Cerebellar cortex (tissue), 1 donor: ENCODE results near the gene NCOA1.
"Not testable (repeated sequence)": the region's sequence is repeated elsewhere in the genome, so short reads cannot be mapped to it uniquely, and the experiment has no call there.

Source experiments
- DNase-seq: peaks from one replicate; pipeline ENCODE4 v3.0.0-alpha.2; 2015; ENCODE audit warnings: low spot score

Gene NCOA1

GRCh38 chr2:24539258-24539657 is 48.2 kb downstream of the NCOA1 start:
- no peak for DNase-seq

DNA sequence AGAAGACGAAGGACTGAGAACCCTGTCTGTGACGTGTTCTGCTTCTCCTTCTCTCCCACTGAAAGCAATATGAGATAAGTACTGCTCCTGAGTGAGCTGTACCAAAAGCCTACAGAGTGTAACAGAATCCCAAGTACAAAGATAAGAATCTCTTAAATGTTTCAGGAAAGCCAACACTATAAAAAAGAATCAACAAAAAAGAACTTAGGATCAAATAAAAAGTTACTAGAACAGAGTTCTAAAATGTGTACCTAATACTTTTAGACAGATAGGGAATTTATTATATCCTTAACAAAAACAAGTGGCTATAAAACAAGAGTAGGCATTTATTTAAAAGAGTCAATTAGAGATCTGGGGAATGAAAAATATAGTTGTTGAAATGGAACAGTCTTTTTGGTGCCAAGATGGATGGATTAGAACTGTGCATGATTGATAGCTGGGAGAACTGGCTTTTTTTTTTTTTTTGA is 49.0 kb downstream of the NCOA1 start:
- no peak for DNase-seq

DNA sequence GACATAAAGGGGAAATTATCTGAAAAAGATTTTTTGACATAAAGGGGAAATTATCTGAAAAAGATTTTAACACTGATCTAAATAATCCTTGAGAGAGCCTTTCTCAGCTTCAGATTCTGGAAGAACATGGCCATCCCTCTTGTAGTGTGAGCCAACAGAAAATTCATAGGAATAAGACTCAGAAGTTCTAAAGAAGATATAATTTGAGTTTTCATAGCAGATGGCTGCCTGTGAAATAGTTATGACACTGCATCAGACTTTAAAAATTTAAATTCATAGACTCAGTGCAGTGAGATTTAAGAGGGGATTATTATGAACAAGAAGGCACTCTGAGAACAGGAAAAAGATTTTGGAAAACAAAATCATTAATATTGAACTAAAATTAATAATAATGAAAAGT is 50.6 kb downstream of the NCOA1 start:
- DNase-seq = no peak

DNA sequence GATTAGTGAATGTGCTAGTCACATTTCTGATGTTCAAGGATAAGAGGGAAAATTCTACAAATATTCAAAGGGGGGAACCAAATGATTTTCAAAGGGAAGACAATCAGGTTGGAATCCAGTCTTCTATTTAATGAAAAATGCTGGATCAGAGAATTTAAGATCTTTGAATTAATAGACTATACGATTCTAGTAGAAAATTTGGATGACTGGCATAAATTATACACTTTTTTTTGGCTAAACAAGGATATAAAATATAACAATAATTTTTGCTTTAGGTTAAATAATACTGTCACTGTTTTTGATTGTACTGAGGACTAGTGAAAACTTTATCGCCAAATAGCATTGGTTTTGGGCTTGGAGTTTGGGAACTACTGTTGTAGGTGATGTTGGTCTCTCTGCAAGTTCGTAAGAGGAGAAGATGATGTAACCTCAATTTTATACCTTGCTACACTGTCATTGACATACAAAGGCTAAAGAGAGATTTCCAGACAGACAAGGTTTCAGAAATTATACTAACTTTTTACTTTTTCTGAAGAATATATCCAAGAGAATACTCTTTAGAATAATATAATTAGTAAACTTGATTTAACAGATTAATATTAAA is 51.3 kb downstream of the NCOA1 start:
- DNase-seq = no peak

DNA sequence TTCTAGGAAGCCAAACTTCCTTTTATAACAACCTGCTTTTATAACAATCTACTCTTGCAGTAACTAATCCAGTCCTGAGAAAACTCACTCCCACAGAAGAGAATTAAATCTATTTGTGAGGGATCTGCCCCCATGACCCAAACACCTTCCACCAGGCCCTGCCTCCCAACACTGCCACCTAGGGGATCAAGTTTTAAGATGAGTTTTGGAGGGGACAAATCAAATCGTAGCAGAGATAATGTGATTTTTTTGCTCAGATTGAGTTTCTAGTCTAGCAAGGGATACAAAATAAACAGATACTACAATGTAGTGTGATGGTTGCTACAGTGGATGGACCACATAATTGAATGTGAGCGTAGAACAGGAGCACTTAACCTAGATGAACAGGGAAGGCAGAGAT is 52.2 kb downstream of the NCOA1 start:
- DNase-seq = no peak

DNA sequence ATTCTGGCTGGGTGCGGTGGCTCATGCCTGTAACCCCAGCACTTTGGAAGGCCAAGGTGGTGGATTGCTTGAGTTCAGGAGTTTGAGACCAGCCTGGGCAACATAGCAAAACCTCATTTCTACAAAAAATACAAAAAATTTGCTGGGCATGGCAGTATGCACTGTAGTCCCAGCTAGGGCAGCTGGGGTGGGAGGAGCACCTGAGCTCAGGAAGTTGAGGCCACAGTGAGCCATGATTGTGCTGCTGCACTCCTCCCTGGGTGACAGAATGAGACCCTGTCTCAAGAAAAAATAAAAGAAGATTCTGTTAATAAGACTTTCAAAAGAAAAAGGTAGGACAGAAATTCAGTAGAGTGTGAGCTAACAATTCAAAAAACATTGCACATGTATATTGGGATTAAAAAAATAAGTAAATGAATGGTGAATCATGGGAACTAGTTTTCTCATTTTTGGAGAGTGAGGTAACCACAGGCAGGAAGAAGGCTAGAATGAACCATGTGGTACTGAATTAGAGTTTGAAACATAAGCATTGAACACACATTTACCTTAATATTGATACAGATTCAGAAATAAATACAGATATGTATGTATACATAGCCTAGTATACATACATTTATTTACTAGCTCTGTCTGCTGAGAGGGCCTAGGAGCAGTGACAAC is 53.5 kb downstream of the NCOA1 start:
- DNase-seq = no peak

DNA sequence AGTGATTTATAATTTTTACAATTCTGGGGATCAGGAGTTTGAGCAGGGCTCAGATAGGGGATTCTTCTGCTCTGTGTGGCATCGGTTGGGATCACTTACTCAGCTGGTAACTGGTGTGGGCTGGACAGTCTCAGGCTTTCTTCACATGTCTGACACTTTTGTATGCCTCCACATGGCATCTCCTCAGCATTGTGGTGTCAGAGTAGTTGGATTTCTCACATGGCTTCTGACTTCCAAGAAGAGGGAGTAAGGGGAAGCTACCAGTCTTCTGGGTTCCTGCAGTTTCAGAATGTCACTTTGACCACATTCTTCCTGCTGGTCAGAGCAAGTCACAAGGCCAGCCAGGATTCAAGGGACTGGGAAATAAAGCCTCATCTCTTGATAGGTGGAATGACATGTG is 55.6 kb downstream of the NCOA1 start:
- DNase-seq = no peak

DNA sequence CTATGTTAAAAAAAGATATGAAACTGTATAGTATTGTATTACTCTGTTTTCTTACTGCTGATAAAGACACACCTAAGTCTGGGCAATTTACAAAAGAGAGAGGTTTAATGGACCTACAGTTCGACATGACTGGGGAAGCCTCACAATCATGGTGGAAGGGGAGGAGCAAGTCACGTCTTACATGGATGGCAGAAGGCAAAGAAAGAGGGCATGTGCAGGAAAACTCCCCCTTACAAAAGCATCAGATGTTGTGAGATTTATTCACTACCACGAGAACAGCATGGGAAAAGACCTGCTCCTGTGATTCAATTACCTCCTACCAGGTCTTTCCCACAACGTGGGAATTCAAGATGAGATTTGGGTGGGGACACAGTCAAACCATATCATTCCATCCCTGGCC is 57.0 kb downstream of the NCOA1 start:
- no peak for DNase-seq

GRCh38 chr2:24550301-24550700 is 59.2 kb downstream of the NCOA1 start:
- not testable (repeated sequence) for DNase-seq

DNA sequence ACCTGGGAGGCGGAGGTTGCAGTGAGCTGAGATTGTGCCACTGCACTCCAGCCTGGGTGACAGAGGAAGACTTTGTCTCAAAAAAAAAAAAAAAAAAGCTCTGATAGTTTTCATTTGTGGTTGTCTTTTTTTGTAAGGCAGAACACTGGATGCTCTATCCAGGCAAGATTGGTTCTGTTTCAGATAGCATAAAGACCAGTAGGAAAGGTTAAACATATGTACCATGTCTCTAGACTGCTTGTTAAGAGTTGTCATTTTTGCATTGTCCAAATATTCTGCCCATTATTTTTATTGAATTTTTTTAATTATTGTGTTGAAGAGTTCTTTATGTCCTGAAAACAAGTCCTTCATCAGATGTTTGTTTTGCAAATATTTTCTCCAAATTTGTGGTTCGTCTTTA is 60.0 kb downstream of the NCOA1 start:
- no peak for DNase-seq

DNA sequence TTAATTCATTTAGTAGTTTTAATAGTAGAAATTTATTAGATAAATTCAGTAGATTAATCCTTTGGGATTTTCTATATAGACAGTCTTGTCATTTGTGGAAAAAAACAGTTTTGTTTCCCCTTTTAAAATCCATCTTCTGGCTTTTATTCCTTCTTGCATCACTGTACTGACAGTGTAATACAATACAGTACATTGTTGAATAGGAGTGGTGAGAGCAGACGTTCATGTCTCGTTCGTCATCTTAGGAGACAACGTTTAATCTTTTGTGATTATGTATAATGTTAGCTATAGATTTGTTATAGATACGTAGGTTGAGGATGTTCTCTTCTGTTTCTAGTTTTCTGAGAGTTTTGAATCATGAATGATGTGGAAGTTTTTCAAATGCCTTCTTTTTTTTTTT is 61.8 kb downstream of the NCOA1 start:
- no peak for DNase-seq

DNA sequence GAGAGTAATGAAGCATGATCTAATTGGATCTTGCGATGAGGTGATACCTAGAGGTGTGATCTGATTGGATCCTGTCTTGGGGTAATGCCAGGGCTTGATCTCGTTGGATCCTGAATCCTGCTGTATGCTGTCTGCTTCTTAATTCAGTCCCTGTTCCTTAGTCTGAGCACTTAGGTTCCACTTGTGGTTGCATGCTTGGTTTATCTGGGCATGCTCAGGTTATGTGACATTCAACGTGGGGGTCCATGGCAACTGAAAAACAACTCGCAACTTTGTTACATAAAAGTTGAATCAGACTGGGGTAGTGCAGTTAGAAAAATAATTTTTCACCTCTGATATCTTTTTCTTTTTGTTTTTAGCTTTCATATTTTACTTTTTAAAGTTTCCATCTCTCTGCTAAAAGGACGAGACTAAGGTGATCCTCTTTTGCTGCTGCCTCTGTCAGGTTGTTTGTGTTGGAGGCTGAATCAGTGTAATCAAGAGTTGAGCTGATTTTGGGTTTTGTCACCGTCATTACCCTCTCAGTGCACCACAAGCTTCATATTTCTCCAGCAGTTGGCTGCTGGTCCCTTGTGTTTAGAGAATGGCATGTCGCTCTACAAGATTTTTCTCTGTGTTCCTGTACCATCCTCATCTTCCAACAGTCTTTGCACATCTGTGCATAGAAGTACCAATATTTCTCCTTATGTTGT is 67.9 kb downstream of the NCOA1 start:
- no peak for DNase-seq

DNA sequence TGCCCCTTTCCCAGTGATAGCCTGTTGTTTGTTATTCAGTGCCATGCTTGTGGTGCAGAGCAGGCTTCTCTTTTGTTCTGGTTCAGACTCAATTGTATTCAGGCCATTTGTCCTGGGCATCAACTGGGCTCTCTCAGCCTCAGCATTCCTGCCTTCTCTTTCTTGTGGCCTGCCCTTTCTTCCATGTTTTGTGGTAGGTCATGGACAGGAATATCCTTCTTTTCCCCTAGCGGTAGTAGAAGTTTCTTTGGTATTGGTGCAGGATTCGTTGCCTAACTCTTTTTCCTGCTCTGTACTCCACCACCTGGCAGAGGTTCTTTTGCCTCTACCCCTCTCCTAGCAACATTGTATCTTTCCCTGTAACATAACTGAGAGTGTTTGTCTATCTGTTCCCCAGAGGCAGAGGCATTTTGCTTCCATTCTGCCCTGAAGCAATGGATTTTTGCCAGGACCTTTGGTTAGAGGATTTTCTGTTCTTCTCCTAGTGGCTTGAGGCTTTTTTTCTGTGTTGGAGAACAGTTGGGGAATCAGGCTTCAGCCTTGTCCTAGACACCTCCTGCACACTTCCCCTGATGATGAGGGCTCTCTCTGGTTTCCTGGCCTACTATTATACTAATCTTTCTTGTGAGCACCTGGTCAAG is 68.5 kb downstream of the NCOA1 start:
- DNase-seq = no peak

DNA sequence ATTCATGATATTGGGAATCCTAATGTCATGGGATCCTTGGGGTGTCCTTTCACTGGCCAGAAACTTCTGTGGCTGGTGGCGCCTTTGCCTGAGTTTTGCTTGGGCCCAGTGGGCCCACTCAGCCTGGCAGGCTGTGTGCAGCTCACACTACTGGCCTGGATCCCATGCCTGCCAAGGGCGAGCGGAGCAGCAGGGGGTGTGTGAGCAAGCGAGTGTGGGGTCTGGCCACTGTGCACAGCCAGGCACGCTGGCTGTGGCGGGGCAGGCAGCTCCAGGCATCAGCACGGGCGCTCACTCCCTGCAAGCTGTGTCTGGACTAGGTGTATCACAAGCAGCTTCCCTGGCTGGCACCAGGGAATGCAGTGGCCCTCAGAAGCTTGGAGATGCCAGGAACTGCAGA is 74.5 kb downstream of the NCOA1 start:
- no peak for DNase-seq

DNA sequence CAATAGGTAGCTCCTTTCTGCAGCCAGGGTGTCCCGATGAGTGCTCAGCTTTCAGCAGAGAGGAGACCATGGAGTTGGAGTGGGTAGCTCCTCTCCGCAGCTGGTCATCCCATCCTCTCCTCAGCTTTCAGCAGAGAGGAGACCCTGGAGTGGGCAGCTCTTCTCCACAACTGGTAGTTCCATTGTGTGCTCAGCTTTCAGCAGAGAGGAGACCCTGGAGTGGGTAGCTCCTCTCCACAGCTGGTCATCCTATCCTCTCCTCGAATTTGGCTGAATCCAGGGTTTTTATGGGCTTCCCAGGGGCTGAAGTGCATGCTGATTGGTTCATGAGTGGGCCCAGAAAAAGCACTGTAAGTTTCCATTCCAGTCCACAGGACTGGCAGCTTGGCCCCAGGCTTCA is 75.2 kb downstream of the NCOA1 start:
- no peak for DNase-seq

DNA sequence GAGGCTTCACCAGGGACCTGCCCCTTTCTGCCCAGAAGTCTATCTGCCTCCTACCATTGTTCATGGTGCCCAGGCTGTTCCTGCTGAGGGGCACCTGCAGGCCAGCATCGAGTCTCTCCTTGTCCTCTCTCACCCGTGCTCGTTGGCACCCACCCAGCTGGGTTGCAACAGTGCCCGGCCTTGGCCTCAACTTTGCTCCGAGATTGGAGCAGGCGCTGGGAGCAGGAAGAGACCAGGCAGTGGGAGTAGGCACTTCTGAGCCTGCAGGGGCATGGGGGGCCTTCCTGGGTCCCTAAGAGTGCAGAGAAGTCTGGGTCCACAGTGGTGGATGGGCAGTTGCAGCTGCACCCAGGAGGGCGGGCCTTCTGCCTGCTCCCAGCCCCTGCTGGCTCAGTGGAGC is 75.6 kb downstream of the NCOA1 start:
- DNase-seq = no peak

DNA sequence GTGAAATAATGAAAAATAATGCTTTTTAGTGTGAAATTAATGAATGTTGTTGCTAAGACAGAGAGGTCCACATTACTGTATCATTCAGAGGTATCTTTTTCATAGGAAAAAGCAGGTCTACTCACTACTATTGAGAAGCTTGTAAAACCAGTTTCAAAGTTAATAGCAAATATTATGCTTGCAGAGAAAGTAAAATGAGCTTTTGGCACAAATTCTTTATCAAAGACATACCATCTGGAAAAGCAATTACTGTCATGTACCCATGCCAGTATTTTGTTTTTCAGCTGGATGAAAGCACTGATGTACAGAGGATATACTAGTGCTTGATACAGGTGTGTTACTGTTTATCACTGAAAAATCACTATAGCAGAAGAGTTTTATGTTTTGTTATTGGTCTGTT is 77.5 kb downstream of the NCOA1 start:
- DNase-seq = no peak

DNA sequence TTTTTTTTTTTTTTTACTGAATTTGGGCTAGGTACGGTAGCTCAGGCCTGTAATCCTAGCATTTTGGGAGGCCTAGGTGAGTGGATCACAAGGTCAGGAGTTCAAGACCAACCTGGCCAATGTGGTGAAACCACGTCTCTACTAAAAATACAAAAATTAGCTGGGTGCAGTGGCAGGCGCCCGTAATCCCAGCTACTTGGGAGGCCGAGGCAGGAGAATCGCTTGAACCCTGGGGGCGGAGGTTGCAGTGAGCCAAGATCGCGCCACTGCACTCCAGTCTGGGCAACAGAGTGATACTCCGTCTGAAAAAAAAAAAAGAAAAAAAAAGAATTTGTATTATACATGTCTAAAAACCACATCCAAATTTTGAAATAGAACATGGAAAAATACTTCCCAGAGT is 78.5 kb downstream of the NCOA1 start:
- DNase-seq = not testable (repeated sequence)

- no peak for DNase-seq
These were observed 79.2 kb downstream of the NCOA1 start for GRCh38 chr2:24570225-24570624.

DNA sequence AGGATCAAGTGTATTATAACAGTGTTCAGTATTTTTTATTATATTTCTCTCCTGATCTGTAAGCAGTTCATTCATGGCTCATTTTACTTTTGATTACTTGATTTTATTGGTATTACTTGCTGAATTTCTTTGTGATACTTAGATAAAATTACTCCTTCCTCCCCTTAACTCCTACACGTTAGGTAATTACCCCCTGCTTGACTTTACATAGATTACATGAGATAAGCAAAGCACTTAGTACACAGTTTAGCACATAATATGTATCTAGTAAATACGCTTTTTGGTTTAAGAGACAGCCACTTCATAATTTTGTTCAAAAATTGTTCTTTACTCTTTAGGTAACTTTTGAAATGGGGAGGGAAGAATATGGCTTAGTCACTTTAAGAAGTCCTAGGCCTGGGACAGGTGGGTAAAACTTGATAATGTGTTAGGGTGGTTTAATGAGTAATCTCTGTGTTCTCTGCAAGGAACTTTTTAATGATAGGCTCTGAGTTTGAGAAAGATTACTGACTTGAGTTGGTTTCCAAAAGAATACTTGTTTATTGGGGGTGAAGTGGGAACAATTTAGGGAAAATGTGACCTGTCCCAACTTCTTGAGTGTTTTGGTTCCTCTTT is 80.9 kb downstream of the NCOA1 start:
- DNase-seq = no peak

DNA sequence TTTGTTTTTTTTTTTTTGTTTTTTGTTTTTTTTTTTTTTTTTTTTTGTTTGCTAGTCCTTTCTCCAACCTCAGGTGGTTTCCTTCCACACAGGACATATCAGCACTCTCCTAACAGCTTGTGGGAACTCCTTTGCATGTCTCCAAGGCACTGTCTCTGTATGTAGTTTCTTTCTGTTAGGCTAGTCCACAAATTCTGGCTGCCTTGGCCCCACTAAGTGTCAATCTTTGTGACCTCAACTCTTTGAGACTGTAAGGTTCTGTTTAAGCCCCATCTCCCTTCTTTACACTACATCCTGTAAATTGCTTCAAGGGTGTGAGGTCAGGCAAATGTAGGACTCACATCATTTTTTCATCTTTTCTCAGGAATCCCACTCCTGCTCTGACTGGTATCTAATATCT is 85.1 kb downstream of the NCOA1 start:
- DNase-seq = no peak

DNA sequence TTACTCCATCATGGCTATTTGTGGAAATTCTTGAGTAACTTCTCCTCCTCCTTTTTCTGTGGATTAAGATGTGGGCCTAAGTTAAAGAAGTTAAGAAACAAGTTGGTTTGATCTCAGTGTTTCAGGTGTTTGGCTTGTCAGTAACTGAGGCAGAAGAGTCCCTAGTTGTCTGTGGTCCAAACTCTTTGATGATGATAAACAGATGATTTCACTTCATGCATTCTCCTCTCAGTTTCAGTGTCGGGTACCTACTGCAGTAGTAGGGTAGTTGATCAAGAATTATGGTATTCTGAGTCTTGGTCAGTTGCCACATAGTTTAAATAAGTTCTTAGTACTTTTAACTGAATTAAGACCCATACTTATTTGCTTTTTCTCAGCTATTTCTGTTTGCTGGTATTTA is 85.6 kb downstream of the NCOA1 start:
- no peak for DNase-seq

DNA sequence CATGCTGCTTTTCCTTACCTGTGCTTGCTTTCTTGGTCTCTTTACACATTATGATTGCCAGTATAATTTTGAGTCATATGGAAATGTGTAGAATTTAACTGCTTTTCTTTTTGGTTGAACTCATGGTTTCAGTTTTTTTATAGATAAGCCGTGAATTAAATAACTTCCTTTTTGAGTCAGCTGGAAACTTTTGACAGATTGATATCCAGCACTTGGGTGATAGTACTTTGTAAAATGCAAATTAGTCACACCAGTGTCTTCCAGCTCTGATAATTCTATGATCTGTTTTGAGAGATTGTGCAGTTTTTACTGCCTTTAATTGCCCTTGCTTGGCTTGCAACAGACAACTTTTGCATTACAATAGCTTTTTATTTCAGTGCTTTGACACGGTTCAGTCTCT is 86.4 kb downstream of the NCOA1 start:
- DNase-seq = no peak
